ENCODE data around the gene UTP15.
A peak's percentile ranks its signal among the peaks of the same experiment; 100 is the strongest.

The UTP15 gene

DNA sequence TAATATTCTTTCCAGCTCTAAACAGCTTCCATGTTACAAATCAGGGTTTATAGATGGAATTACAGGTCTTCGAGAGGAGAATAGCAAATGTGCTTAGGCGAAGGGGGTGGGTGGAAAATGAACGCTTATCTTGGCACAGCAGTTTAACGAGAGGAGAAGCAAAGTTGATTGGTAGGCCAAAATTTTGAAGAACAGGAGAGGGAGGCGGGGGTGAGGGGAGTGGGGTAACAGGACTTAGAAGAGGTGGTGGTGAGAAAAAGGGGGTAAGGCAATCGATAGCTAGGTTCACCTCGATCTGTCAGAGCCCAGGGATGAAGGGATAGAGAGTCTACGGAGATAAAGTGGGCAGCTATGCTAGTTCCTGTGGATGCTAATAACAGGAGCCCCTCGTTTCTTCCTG lies 868 bp upstream of the UTP15 start:
- DNase-seq (ENCODE audit: low spot score) = peak; percentile 12

DNA sequence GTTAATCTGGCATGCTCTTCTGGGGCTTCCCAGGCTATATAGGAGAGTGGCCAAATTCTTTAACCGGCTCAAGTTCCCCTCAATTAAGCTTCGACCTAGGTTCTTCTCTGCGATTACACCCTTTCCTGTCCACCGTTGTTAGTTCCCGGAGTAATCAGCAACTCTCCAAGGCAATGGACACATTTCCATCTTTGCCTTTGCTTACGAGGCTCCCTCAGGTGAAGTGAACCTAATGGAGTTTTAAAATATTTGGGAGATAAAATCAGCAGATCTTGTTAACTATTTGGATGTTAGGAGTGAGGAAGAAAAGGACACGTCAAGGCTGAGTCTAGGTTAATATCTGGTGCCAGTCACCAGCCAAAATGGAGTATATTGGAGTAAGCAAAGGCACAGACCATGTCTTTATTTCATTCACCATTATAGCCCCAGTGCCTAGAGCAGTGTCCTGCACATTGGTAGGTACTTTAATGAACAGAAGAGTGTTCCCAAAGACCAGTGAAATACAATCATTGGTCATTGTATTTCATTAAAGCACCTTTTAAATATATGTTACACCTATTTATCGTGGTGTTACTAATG lies 515 bp downstream of the UTP15 start:
- no peak for DNase-seq (ENCODE audit: low spot score)

DNA sequence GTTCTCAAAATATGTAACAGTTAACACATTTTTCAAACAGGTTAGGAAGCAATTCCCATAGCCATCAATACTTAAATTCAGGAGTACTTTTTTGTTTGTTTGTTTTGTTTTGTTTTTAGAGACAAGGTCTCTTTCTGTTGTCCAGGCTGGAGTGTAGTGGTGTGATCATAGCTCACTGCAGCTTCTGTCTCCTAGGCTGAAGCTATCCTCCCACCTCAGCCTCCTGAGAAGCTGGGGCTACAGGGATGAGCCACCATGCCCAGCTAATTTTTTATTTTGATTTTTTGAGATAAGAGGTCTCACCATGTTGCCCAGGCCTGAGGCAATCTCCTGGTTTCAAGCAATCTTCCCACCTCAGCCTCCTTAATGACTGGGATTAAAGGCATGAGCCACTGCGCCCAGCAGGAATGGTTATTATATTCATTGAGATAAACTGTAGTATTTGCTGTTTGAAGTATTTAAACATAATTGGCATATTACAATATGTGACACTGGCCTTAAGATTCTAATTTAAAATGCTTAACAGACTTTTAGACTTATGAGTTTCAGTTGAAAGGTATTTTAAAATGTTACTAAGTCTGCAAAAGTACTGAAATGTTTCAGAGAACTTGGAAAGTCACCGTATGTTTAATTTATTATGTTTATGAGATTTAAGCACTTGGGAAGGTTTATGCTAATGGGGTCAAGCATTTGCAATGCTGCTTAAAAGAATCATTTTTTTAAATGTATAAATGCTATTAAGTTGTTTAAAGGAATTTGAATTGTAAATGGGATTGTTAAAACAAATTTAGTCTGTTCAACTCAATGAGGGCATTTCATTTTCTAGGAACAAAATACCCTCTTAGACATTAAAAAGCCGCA lies 17.0 kb downstream of the UTP15 start:
- DNase-seq (ENCODE audit: low spot score) = no peak

DNA sequence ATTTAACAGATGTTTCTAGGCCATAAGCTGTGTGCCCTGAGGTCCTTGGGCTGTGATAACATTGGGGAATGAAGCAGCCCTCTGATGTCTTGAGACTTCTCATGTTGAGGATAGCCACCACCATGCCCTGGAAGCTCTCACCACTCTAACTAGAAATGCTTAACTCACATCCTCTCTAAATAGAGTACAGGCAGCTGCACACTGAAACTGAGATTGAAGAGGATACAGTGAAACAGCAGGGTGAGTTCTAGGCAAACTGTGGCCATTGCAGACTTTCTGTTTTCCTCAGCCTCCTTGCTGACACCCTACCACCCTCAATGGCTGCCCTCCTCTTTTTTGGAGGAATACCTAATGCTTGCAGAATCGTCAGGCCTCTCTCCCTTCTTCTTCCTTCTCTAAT lies 22.4 kb downstream of the UTP15 start:
- DNase-seq (ENCODE audit: low spot score) = no peak

DNA sequence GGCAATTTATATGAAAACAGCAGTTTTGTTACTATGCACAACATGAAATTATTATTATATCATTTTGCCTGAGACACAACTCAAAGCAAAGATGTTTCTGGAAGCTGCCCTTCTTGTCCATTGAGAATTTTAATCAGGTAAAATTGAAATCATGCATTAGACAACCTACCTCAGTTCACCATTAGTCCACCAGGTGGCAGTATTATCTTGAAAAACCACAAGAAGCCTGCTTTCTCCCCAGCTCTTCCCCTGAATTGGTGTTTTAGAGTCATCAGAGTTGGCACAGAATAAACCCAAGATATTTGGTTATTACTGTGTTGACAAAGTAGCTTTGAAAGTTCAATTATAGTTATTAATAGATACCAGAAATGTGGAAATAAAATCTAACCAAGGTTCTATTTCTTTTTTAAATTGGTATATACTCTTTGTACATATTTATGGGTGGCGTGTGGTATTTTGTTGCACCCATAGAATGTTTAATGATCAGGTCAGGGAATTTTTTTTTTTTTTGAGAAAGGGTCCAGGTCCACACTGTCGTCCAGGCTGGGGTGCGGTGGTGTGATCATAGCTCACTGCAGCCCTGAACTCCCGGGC lies 25.7 kb downstream of the UTP15 start:
- peak; percentile 68 for DNase-seq (ENCODE audit: low spot score)

DNA sequence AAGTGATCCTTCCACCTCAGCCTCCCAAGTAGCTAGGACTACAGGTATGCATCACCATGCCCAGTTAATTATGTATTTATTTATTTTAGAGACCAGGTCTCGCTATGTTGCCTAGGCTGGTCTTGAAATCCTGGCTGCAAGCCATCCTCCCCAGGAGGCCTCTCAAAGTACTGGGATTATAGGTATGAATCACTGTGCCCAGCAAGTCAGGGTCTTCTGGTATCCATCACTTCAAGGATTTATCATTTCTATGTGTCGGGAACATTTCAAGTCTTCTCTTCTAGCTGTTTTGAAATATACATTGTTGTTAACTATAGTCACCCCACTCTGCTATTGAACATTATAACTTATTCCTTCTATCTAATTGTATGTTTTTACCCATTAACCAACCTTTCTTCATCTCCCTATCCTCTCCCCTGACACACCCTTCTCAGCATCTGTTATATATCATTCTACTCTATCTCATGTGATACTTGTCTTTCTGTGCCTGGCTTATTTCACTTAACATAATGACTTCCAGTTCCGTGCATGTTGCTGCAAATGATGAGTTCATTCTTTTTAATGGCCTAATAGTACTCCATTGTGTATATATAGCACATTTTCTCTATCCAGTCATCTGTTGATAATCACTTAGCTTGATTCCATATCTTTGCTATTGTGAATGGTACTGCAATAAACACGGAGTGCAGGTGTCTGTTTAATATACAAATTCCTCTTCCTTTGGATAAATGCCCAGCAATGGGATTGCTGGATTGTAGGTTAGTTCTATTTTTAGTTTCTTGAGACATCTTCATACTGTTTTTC lies 26.4 kb downstream of the UTP15 start:
- no peak for DNase-seq (ENCODE audit: low spot score)

DNA sequence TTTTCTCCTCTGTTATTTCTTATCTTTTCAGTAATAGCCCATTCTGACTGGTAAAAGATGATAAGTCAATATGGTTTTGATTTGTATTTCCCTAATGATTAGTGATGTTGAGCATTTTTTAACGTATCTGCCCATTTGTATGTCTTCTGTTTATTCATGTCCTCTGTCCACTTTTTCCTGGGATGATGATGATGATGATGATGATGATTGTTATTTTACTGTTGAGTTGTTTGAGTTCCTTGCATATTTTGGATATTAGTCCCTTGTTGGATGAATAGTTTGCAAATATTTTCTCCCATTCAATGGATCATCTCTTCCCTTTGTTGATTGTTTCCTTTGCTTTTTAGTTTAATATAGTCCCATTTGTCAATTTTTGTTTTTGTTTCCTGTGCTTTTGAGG lies 27.0 kb downstream of the UTP15 start:
- no peak for DNase-seq (ENCODE audit: low spot score)

DNA sequence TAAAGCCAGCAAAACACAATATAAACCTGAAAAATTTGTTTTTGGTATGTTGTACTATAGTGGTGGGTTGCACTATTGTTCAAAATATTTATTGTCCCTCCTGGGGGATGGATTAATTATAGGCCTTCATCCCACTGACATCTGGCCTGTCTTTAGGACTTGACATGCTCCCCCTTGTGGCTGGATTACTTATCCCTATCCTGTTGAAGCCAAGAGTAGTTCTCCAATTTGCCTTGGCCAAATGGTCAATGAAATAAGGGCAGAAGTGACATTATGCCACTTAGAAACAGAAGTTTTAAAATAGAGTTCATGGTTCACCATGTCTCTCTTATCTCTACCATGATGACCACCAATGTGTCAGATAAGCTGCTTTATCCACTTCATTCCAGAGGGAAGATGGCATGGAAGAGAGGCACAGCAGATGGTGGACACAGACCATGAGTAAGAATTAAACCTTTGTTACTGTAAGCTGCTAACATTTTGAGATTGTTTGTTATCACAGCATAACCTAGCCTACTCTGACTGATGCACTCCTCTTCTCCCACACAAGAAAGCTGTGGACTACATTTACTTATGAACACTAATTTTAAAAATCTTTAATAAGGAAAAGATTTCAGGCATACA lies 31.3 kb downstream of the UTP15 start:
- DNase-seq (ENCODE audit: low spot score) = no peak

DNA sequence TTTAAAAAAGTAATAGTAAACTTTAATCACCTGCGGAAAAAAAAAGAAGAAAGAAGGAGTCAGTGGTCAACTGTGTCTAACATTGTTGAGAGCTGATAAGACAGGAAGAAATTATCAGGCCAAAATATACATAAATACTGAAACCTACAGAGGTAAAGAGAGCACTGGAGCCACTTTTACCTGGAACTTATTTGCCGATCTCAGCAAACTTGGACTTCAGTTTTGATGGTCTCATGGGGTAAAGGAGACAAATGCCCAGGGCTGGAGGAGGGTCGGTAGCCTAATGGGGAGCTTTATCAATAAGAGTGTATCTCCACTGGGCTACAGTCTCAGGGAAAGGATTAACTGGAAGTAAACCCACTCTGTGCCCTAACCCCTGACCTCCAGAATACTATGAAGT lies 33.8 kb downstream of the UTP15 start:
- DNase-seq (ENCODE audit: low spot score) = no peak

DNA sequence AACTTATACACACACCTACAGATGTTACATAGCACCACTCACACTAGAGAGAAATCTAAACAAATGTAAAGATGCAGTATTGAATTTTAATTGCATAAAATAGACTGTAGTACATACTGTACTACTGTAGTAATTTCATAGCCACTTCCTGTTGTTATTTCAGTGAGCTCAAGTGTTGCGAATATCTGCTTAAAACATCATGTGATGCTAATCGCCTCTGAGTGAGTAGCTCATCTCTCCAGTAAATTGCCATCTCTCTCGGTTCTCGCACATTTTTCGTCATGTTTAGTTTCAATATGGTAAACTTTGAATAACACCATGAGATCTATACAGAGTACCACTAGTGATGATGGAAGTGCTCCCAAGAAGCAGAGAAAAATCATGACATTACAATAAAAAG lies 38.5 kb downstream of the UTP15 start:
- DNase-seq (ENCODE audit: low spot score) = no peak

DNA sequence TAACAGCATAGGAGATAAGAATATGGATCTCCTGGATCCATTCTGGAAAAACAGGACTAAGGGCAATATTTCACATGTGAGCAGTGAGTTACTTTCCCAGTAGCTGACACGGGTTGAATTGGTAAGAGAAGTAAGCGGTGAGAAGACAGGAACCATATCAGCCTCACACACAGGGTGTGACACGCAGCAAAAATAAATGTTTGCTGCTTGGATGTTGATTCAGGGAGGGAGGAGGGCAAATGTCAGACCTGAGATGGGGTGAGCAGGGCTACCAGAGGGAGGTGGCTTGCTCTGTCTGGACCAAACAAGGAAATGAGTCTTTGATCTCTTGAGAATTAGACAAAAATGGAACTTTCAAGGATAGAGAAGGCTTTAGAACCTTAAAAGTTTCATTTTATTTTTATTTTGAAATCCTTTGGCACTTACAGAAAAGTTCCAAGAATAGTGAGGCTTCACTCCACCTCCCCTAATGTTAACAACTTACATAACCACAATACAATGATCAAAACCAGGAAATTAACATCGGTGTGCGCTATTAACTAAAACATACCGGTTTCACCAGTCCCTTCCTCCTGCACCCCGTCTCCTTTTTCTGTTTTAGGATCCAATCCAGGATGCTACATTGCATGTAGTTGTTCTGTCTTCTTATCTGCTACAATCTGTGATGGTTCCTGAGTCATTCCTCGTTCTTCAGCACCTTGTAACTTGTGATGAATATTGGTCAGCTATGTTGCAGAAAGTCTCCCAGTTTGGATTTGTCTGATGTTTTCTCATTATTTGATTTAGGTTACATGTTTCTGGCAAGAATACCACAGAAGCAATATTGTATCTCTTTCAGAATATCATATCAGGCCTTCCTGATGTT lies 39.9 kb downstream of the UTP15 start:
- DNase-seq (ENCODE audit: low spot score) = no peak

DNA sequence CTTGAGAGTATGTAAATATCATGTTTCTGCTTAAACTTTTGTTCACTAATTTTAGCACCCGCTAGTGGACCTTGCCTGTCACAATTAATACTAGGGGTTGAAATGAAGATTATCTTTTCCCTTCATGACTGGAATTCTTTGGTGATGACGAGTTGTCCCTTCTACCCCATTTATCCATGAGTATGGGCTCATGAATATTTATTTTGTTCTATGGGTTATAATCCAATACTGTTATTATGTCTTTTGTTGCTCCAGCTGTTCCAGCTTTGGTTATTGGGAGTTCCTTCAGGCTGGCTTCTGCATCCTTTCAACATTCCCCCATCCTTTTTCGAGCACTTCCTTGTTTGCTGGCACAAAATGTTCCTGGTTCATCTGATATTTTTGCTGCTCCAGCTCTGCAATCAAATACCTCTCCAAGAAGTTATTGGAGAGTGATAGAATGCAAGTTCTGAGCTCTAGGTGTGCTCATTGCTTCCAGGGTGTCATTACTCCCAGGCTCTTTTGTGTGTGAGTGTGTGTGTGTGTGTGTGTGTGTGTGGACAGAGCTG lies 40.7 kb downstream of the UTP15 start:
- no peak for DNase-seq (ENCODE audit: low spot score)

DNA sequence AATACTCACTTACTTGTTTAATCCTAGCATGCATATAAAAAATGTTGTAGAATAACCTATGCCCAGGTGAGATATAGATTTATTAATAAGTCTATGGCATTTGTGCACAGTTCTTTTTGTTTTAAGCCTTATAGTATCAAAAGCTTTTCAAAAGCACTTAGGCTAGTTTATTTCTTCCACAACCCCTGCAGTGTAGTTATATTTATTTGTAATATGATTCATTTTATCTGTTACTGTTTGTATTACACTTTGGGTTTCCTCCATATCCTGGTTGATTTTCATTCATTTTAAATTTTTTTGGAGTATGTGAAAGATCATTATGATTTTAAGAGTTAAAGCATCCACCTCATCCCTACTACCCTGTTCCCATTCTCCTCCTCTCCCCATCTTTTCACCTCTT lies 41.7 kb downstream of the UTP15 start:
- DNase-seq (ENCODE audit: low spot score) = no peak

DNA sequence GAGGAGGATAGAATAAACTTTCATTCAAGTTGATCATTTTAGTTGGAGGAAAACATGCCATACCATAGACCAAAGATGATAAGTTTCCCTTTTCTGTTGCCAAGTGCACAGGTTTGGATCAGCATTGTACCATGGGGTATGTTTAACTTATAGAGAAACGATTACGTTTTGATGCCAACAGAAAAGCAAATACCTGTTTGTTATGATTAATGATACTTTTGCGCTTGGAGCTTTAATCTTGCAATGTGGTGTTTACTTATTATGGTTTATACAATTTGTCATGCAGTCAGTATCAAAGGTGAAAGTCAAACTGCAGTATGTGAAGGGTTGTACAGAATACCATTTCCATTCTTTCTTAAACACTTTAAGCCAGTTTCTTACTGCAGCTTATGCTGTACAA lies 47.3 kb downstream of the UTP15 start:
- no peak for DNase-seq (ENCODE audit: low spot score)

DNA sequence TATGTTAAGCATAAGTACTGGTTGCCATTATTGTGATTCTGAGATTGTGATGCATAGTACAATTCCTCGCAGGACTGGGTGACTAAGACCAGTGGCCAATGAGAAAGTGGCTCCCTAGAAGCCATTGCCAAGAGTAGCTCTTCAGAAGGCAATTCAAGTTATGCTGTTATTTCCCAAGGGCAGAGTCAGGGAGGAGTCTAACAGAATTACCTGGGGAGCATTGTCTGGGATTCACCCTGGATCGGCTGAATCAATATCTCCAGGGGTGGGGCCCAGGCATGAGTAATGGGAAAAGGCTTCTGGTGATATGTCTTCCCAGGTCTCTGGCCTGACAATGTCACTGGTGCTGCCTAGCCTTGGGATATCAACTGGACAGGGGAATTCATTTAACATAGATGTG lies 49.5 kb downstream of the UTP15 start:
- no peak for DNase-seq (ENCODE audit: low spot score)

DNA sequence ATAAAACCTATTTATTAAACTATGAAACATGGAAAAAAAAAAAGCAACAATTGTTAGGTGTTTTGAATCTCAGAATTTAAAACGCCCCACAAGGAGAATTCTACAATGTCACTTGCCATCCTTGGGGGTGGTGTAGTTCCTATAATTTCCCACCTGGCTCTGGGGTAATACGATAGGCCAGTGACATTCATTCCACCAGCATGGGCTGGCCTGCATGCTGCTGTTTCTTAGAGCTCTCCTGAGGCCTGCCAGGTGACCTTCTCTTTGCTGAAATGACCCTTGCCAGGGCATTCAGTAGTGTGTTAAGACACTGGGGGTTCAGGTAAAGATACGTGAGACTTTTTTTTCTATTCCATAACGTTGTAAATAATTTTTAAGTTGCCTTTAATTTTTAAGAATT lies 50.4 kb downstream of the UTP15 start:
- DNase-seq (ENCODE audit: low spot score) = no peak

DNA sequence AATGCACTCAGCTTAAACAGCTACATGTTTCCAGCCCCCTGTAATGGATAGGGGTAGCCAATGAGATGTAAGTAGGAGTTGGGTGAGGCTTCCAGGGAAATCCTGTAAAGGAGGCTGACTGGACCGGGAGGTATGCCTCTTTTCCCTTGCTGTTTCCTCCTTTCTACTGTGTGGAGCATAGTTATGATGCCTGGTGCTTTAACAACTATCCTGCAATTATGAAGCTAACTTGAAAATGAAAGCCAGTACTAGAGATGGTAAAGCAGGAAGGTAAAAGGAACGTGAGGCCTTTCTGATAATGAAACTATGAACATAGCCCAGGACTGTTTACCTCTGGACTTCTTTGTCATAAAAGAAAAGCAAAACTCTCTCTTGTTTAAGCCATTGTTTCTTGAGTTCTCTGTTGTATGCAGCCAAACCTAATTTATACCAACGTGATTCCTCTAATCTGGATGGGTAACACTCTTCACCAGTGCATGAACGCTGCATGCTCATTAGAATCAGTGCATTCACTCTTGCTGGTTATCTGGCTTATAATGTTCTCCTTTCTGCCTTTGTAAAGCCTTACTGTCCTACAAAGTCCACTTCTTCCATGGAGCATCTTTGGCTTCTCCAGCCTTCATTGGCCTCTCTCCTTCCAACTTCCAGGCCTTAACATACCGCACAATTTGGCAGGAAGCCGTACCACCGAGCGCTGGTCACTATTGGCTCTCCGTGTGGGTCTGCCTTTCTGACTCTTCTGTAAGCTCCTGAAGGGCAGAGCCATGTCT lies 52.2 kb downstream of the UTP15 start:
- no peak for DNase-seq (ENCODE audit: low spot score)

DNA sequence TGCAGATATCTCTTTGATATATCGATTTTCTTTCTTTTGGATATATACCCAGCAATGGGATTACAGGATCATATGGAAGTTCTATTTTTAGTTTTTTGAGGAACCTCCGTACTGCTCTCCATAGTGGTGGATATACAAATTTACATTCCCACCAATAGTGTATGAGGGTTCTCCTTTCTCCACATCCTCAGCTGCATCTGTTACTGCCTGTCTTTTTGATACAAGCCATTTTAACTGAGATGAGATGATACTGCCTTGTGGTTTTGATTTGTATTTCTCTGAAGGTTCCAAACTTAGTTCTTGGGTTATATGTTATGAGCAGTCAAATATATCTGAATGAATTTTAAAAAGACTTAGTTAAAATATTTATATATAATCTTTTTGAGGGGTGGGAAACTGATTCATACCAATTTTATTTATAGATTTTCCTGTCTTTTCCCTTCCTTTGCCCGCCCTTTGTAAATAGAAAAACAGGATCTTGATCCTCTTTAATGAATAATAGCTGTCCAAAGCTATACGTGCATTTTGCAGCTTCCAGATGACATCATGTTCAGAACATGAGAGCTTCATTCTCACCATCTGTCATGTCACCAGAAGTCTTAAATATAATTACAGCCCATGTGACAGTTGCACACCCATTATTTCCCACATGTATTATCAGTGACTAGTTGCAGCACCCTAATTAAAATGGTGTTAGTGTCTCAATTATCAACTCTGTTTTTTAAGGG lies 54.2 kb downstream of the UTP15 start:
- no peak for DNase-seq (ENCODE audit: low spot score)

DNA sequence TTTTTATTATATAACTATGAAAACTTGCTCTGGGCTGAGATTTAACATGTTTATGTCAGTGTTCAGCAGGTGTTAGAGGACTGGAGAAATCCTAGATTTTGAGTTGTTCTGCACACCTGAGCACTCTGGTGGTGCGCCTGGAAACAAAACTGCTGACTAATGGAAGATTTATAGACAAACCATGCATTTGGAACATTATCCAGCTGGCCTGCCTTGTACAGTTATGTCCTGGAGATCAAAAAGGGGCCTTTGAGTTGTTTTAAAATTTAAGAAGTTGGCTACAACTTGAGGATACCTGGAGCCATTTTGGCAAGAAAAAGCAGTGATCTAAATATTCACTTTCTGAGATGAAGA lies 54.8 kb downstream of the UTP15 start:
- DNase-seq (ENCODE audit: low spot score) = no peak

DNA sequence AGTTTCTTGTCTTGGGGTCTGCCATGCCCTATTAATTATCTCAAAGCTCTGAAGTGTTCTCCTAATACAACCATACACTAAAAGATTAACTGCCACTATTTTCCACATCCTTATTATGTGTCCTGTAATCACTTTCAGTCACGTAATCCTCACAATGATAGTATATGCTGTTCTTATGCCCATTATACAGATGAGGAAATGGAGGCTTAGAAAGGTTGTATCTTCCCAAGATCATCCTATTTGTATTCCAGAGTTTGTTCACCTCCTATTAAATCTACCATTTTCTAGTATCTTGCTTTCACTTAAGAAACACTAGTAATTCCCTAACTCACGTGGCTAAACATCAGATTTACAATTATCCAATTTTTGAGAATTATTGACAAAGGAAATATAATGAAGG lies 57.5 kb downstream of the UTP15 start:
- DNase-seq (ENCODE audit: low spot score) = no peak

Measured in putamen (tissue), 1 donor.